Neural cell (in vitro differentiated cells): ENCODE results near the gene TPSB2. TPM values are rescaled to one million over a fixed set of nuclear protein-coding genes. Genes with fewer than 3 reads are reported as not detected.

Experiments used
- H2AFZ ChIP-seq: fragments of 200-600, 300-800 bp; sonication (generic), shearing (Covaris generic); 2 replicates; pipeline ENCODE4 v1.6.0; 2014; ENCODE audit warnings: low read depth, mild to moderate bottlenecking, antibody characterized with exemption, low read length, moderate library complexity
- H3F3A ChIP-seq: fragments of 200-600 bp; shearing (Covaris generic); 2 replicates; pipeline ENCODE4 v1.6.1; 2016; ENCODE audit warnings: mild to moderate bottlenecking, moderate library complexity, mixed read lengths, antibody characterized with exemption, low read length; ENCODE audit not compliant: insufficient read depth, poor library complexity, severe bottlenecking
- H3K27ac ChIP-seq: fragments of 200-600, 300-800 bp; sonication (generic), shearing (Covaris generic); 2 replicates; pipeline ENCODE4 v1.5.1; 2014; ENCODE audit warnings: mild to moderate bottlenecking, low read length, moderate library complexity
- H3K27me3 ChIP-seq: fragments of 300-800, 200-600 bp; sonication (generic), shearing (Covaris generic); 2 replicates; pipeline ENCODE4 v1.6.0; 2014; ENCODE audit warnings: mild to moderate bottlenecking, low read depth, low read length, moderate library complexity; ENCODE audit not compliant: insufficient read depth
- H3K36me3 ChIP-seq: fragments of 300-800, 200-600 bp; sonication (generic), shearing (Covaris generic); 2 replicates; pipeline ENCODE4 v1.5.1; 2014; ENCODE audit warnings: mild to moderate bottlenecking, antibody characterized with exemption, low read length, moderate library complexity; ENCODE audit not compliant: insufficient read depth
- H3K4me2 ChIP-seq: fragments of 300-800, 200-600 bp; sonication (generic), shearing (Covaris generic); 2 replicates; pipeline ENCODE4 v1.6.0; 2014; ENCODE audit warnings: mild to moderate bottlenecking, low read length
- H3K4me3 ChIP-seq: fragments of 300-800, 200-600 bp; sonication (generic), shearing (Covaris generic); 2 replicates; pipeline ENCODE4 v1.5.1; 2014; ENCODE audit warnings: mild to moderate bottlenecking, low read length, moderate library complexity
- H3K79me2 ChIP-seq: fragments of 200-600 bp; shearing (Covaris generic); replicated peaks from 2 replicates; pipeline ENCODE4 v1.6.0; 2014; ENCODE audit warnings: mild to moderate bottlenecking, low read length, moderate library complexity; ENCODE audit not compliant: insufficient read depth
- H3K9ac ChIP-seq: fragments of 300-800, 200-600 bp; sonication (generic), shearing (Covaris generic); 2 replicates; pipeline ENCODE4 v1.6.1; 2016; ENCODE audit warnings: mild to moderate bottlenecking, low read length, mixed read lengths
- H3K9me2 ChIP-seq: fragments of 200-600 bp; shearing (Covaris generic); 2 replicates; pipeline ENCODE4 v1.6.1; 2016; ENCODE audit warnings: mild to moderate bottlenecking, low read length, mixed read lengths; ENCODE audit not compliant: insufficient read depth
- H3K9me3 ChIP-seq: fragments of 200-600, 300-800 bp; sonication (generic), shearing (Covaris generic); 2 replicates; pipeline ENCODE4 v1.6.1; 2016; ENCODE audit warnings: mild to moderate bottlenecking, mixed run types, low read length, moderate library complexity, mixed read lengths
- H4K20me1 ChIP-seq: fragments of 200-600 bp; shearing (Covaris generic); 2 replicates; pipeline ENCODE4 v1.6.1; 2016; ENCODE audit warnings: mild to moderate bottlenecking, mixed run types; ENCODE audit not compliant: insufficient read depth
- CTCF ChIP-seq: fragments of 450-650 bp; IDR thresholded peaks from 2 replicates; pipeline ENCODE4 v1.5.1; 2014; ENCODE audit warnings: antibody characterized with exemption, mild to moderate bottlenecking, moderate library complexity; ENCODE audit not compliant: poor library complexity, severe bottlenecking
- EP300 ChIP-seq: fragments of 450-650 bp; conservative IDR thresholded peaks from 2 replicates; pipeline ENCODE4 v1.6.1; 2014; ENCODE audit warnings: antibody characterized with exemption, mild to moderate bottlenecking, moderate library complexity; ENCODE audit not compliant: poor library complexity, severe bottlenecking
- EZH2 ChIP-seq: fragments of 200-600, 300-800 bp; shearing (Covaris generic), sonication (generic); IDR thresholded peaks from 2 replicates; pipeline ENCODE4 v1.6.1; 2014; ENCODE audit warnings: antibody characterized with exemption, low read length, borderline replicate concordance, mild to moderate bottlenecking; ENCODE audit not compliant: insufficient read depth, poor library complexity, severe bottlenecking
- MXI1 ChIP-seq: fragments of 450-650 bp; conservative IDR thresholded peaks from 2 replicates; pipeline ENCODE4 v1.6.1; 2014; ENCODE audit warnings: antibody characterized with exemption, mild to moderate bottlenecking; ENCODE audit not compliant: poor library complexity, severe bottlenecking
- POLR2AphosphoS5 ChIP-seq: IDR thresholded peaks from 2 replicates; pipeline ENCODE4 v1.6.1; 2012
- RAD21 ChIP-seq: fragments of 450-650 bp; conservative IDR thresholded peaks from 2 replicates; pipeline ENCODE4 v1.6.1; 2014; ENCODE audit warnings: antibody characterized with exemption, mild to moderate bottlenecking, moderate library complexity
- REST ChIP-seq: IDR thresholded peaks from 2 replicates; pipeline ENCODE4 v1.6.1; 2012; ENCODE audit warnings: borderline replicate concordance
- SMC3 ChIP-seq: fragments of 450-650 bp; conservative IDR thresholded peaks from 2 replicates; pipeline ENCODE4 v1.6.1; 2014; ENCODE audit warnings: antibody characterized with exemption, mild to moderate bottlenecking, moderate library complexity; ENCODE audit not compliant: poor library complexity
- TAF1 ChIP-seq: IDR thresholded peaks from 2 replicates; pipeline ENCODE4 v1.6.1; 2012; ENCODE audit warnings: low read depth
- polyA plus RNA-seq: library from polyadenylated mRNA; depleted of rRNA; stranded (reverse); fragments of >200 nt; gene quantifications from 2 replicates; pipeline ENCODE4 v1.2.3, GENCODE V29; 2014

The TPSB2 gene
- polyA plus RNA-seq, 1 donor from 2014 or later = not detected

- H3K36me3 ChIP-seq = no peaks in the 10 kb centered on the region
- no peaks in the 10 kb centered on the region for H3F3A ChIP-seq
- H3K9me3 ChIP-seq = no peaks in the 10 kb centered on the region
- H2AFZ ChIP-seq = no peak overlapping the region
- no peak overlapping the region for H3K27ac ChIP-seq
- no peaks in the 10 kb centered on the region for H3K27me3 ChIP-seq
- no peak overlapping the region for H3K9ac ChIP-seq
- no peak overlapping the region for H3K4me3 ChIP-seq
- no peaks in the 10 kb centered on the region for H4K20me1 ChIP-seq
- no peaks in the 10 kb centered on the region for H3K9me2 ChIP-seq
- H3K4me2 ChIP-seq = no peak overlapping the region
- no peaks in the 10 kb centered on the region for H3K79me2 ChIP-seq
- TF ChIP-seq CTCF = no peak
- no peak for TF ChIP-seq TAF1
Observed at GRCh38 chr16:1201444-1201843, 28.5 kb downstream of the TPSB2 start.

GRCh38 chr16:1200014-1200627 is 29.9 kb downstream of the TPSB2 start:
- H2AFZ ChIP-seq = no peak overlapping the region
- no peak for TF ChIP-seq TAF1
- TF ChIP-seq RAD21 = no peak
- TF ChIP-seq REST = no peak
- no peak for TF ChIP-seq SMC3
- no peak for TF ChIP-seq POLR2AphosphoS5
- no peak for TF ChIP-seq EP300
- no peak for TF ChIP-seq CTCF
- TF ChIP-seq EZH2 = no peak
- no peak for TF ChIP-seq MXI1
- H3K9ac ChIP-seq = no peak overlapping the region
- no peak overlapping the region for H3K27ac ChIP-seq
- H3K4me3 ChIP-seq = no peak overlapping the region
- no peak overlapping the region for H3K4me2 ChIP-seq
- H4K20me1 ChIP-seq = no peaks in the 10 kb centered on the region
- H3K27me3 ChIP-seq = no peaks in the 10 kb centered on the region
- H3F3A ChIP-seq = no peaks in the 10 kb centered on the region
- H3K9me3 ChIP-seq = no peaks in the 10 kb centered on the region
- no peaks in the 10 kb centered on the region for H3K79me2 ChIP-seq
- no peaks in the 10 kb centered on the region for H3K9me2 ChIP-seq
- H3K36me3 ChIP-seq = no peaks in the 10 kb centered on the region
